Subcutaneous adipose tissue (tissue), 4 donors: Measurements from ENCODE around the gene F11R. TPM values are rescaled to one million over a fixed set of nuclear protein-coding genes. Genes with fewer than 3 reads are reported as not detected.

ENCODE experiments used
- total RNA-seq, 4 donors: library from RNA; depleted of rRNA; stranded (reverse); fragments of >200 nt; gene quantifications; one replicate each; pipeline ENCODE4 v1.1.0, GENCODE V29; 2016
- TF ChIP-seq, protein P1 (sequence below): fragments of 450-650 bp; IDR thresholded peaks from one replicate; pipeline ENCODE4 v1.5.1; 2016; ENCODE audit warnings: low read depth, mild to moderate bottlenecking, control low read depth, antibody characterized with exemption, moderate library complexity

Gene F11R
- total RNA-seq, 4 donors from 2014 or later: 38.6 to 133 (median 51.5) TPM

DNA sequence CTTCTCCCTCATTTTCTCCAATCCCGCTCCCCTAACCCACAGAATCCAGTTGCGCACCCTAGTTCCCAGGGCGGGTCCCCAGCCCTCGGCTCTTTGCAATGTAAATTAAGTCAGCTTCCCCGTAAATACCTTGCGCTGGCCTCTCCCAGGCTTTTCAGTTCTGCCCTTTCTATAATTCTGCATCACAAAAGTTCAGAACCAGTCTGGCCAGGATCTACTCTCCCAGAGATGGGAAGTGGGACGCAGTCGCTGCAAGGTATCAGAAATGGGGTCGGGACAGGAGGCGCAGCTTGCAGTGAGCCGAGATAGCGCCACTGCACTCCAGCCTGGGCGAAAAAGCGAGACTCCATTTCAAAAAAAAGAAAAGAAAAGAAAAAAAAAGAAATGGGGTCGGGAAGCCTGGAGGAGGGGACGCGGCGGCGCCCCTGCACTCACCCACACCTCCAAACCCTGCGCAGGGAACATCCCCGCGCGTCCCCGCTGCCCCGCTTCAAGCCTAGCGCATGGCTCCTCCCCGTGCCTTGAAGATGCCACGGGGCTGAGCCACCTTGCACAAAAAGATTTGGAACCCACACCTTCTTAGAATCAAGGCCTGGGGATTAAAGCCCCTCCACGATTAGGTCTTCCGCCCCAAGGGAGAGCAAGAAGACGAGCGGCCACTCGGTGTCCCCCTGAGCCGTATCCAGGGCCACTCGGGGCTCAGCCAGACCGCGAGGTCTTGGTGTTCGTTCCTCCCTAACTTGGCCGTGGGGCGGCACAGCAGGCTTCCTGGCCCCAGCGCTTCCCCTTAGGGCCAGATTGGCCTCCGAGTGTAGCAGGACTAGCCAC, 39.2 kb downstream of the F11R start:
- TF ChIP-seq, protein P1, sequence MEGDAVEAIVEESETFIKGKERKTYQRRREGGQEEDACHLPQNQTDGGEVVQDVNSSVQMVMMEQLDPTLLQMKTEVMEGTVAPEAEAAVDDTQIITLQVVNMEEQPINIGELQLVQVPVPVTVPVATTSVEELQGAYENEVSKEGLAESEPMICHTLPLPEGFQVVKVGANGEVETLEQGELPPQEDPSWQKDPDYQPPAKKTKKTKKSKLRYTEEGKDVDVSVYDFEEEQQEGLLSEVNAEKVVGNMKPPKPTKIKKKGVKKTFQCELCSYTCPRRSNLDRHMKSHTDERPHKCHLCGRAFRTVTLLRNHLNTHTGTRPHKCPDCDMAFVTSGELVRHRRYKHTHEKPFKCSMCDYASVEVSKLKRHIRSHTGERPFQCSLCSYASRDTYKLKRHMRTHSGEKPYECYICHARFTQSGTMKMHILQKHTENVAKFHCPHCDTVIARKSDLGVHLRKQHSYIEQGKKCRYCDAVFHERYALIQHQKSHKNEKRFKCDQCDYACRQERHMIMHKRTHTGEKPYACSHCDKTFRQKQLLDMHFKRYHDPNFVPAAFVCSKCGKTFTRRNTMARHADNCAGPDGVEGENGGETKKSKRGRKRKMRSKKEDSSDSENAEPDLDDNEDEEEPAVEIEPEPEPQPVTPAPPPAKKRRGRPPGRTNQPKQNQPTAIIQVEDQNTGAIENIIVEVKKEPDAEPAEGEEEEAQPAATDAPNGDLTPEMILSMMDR: no peak

DNA sequence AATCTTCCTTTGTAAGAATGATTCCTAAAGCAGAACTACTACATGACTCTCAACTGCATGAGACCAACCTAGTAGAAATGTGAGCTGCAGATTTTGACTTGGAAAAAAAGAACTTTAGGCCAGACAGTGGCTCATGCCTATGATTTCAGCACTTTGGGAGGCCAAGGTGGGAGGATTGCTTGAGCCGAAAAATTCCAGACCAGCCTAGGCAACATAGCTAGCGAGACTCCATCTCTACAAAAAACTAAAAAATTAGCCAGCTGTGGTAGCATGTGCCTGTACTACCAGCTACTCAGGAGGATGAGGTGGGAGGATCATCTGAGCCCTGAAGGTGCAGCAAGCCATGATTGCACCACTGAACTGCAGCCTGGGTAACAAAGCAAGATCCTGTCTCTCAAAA, 41.7 kb downstream of the F11R start:
- TF ChIP-seq, protein P1: no peak

DNA sequence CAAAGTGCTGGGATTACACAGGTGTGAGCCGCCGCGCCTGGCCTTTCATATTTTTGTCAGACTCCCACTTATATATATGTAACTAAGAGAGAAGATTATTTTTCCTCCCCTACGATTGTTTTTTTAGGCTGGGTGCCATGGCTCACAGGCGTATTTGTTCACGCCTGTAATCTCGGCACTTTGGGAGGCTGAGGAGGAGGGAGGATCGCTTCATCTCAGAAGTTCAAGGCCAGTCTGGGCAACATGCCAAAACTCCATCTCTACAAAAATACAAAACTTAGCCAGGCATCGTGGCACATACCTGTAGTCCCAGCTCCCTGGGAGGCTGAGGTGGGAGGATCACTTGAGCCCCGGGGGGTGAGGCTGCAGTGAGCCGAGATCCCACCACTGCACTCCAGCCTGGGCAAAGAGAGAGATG, 42.4 kb downstream of the F11R start:
- TF ChIP-seq, protein P1: no peak

DNA sequence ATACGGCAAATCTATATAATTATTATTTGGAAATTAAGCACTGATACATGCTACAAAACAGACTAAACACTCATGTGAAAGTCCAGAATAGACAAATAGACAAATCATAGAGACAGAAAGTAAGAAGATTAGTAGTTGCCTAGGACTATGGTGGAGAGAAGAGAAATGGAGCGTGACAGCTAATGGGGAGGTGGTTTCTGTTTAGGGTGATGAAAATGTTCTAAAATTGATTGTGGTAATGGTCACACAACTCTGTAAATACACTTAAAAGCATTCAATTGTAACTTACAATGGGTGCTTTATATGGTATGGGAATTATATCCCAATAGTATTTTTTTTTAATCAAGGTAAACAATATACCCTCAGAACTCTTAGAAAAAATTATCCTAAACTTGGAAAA, 45.9 kb downstream of the F11R start:
- TF ChIP-seq, protein P1: no peak

DNA sequence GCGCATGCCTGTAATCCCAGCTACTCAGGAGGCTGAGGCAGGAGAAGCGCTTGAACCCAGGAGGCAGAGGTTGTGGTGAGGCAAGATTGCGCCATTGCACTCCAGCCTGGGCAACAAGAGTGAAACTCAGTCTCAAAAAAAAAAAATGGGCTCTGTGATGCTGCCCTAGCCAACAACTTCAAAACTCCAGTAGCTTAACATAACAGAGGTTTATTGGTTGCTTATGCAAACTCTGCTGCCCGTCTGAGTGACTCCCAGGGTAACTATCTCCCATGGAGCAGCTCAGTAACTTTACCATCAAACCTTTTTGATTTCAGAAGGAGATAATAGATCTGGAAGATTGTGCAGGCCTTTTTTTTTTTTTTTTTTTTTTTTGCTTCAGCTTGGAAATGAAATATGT, 47.5 kb downstream of the F11R start:
- TF ChIP-seq, protein P1: no peak

DNA sequence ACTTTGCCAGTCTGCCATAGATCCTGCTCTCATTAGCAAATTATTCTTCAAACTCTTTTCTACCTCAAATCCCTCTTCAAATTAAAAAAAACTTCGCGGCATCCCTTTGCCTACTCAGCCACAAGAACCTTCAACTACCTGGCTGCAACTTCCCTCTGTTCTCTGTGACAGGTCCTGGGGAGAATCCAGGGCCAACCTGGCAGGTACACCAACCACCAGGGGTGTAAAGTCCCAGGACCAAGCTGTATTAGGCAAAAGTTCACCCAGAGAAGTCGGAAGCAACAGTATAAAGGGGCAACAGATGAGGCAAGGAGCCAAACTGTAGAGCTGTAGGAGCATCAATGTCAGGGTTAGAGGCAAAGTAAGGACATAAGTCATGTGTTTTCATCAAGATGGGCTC, 48.0 kb downstream of the F11R start:
- TF ChIP-seq, protein P1: no peak

DNA sequence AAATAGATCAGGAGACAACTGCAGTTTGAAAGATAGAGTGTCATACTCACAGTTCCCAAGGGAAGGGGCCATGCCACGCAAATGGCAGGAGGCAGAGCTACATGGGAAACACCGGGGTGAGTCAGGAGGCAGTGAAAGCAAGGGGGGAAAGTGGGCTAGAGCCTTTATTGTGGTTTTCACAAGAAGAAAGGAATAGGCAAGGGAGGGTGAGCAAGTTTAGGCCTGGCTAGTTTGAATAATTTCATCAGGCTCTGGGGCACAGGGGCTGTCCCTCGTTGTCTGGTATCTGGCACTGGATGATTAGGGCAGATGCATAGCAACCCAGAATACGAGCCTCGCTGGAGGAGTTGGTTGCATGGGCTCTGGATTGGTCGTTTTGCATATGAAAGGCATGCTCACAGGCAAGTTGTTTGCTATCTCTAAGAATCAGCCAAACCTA, 49.3 kb downstream of the F11R start:
- TF ChIP-seq, protein P1: no peak
